ENCODE measurements around the gene IL10. TPM values are rescaled to one million over a fixed set of nuclear protein-coding genes. Genes with fewer than 3 reads are reported as not detected.

The IL10 gene
- polyA plus RNA-seq, 3 donors: 4.1 to 68.1 (median 7.8) TPM

DNA sequence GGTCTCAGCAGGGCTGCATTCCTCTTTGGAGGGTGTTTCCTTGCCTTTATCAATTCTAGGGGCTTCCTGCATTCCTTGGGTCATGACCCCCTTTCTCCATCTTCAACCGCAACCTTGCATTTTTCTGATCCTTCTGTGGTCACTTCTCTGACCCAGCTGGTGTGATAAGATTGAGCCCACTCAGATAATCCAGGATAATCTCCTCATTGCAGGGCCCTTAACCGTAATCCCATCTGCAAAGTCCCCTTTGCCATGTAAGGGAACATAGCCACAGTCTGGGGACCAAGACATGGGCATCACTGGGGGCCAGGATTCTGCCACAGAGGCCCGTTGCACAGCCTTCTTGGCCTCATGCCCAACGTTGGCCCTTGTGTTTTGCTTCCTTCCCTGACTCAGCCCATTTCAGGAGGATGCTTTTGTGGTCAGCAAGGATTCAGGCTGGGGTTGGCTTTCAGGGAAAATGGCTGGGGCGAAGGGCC lies 36.7 kb downstream of the IL10 start:
- intact Hi-C loops (cut with micrococcal nuclease): loop anchor here (2.0 to 10.0 kb wide), 6 partner anchors 37 to 229 kb away; partner anchors contain the start of genes IL10 (in 1 of the 2) and IL19 (in 1 of the 2)
- no peak overlapping the region for H3K4me3 Mint-ChIP-seq
- no peaks in the 10 kb centered on the region for H3K27me3 ChIP-seq (ENCODE audit: control insufficient read depth in 2 of 2, insufficient read depth in 2 of 2, low read length in 2 of 2)

DNA sequence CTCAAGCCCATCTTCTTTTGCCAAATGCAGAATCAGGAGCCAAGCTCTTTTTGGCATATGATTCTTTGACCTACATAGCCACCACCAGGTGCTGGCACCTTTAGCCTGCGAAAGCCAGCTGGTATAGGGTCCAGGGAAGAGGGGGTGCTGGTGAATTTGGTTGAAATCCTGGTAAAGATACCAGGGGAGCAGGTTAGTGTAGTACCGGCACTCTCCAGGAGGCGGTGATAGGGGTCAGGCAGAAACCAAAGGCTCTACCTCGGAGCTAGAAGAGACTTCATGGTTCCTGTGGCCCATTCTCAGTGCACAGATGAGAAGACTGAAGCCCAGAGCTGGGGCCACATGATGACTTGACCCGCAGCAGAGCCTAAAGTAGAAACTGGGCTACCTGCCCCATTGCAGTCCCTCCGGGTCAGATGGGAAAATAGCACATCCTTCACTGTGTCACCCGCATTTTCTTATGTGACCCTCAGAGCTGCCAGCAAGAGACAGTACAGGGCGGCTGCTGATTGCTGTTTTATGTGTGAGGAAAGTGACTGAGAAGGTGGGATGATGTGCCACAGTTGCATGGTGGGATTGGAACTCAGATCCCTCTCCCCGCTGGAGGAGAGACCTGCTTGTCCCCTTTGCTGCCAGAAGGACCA lies 37.7 kb downstream of the IL10 start:
- H3K27ac ChIP-seq (ENCODE audit: low read depth in 1 of 2, low read length in 2 of 2): peak overlapping the region in 1 of 2 donors; percentile 49
- TF ChIP-seq, protein P1, sequence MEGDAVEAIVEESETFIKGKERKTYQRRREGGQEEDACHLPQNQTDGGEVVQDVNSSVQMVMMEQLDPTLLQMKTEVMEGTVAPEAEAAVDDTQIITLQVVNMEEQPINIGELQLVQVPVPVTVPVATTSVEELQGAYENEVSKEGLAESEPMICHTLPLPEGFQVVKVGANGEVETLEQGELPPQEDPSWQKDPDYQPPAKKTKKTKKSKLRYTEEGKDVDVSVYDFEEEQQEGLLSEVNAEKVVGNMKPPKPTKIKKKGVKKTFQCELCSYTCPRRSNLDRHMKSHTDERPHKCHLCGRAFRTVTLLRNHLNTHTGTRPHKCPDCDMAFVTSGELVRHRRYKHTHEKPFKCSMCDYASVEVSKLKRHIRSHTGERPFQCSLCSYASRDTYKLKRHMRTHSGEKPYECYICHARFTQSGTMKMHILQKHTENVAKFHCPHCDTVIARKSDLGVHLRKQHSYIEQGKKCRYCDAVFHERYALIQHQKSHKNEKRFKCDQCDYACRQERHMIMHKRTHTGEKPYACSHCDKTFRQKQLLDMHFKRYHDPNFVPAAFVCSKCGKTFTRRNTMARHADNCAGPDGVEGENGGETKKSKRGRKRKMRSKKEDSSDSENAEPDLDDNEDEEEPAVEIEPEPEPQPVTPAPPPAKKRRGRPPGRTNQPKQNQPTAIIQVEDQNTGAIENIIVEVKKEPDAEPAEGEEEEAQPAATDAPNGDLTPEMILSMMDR (IDR thresholded peaks at IDR 0.05): peak; percentile 92
- peaks cover 58% of the 10 kb centered on the region for H4K20me1 ChIP-seq (ENCODE audit: insufficient read depth, low read length)

More for the DNA sequence above, 36.7 kb downstream of the IL10 start:
- Histone ChIP-seq H3K27ac (ENCODE audit: low read depth in 1 of 2, low read length in 2 of 2) (peak overlapping the region in 1 of 2 donors; percentile 49), H3K79me2 (ENCODE audit: insufficient read depth, low read length) (no peaks in the 10 kb centered on the region), H3K4me1 (ENCODE audit: control insufficient read depth in 1 of 2, insufficient read depth in 2 of 2, low read length in 2 of 2) (peaks cover 42 to 52% of the 10 kb centered on the region in 2 donors), H3K36me3 (replicated peaks in 1 of 2; ENCODE audit: control insufficient read depth in 1 of 2, insufficient read depth in 2 of 2, low read length in 2 of 2) (peaks cover 27 to 36% of the 10 kb centered on the region in 2 donors), H3K4me3 (replicated peaks in 1 of 3; ENCODE audit: low read depth in 2 of 3, low read length in 3 of 3) (no peak overlapping the region), H3K9me3 (replicated peaks in 1 of 2; ENCODE audit: control insufficient read depth in 1 of 2, insufficient read depth in 1 of 2, low read length in 2 of 2) (no peaks in the 10 kb centered on the region), H2AFZ (ENCODE audit: insufficient read depth, low read depth, low read length, poor library complexity, severe bottlenecking) (no peak overlapping the region), H3K9ac (ENCODE audit: insufficient read depth, low read length, poor library complexity, severe bottlenecking) (no peak overlapping the region), H3K4me2 (replicated peaks; ENCODE audit: extremely low read depth, low read length, poor library complexity, severe bottlenecking) (peak overlapping the region; percentile 20), H4K20me1 (ENCODE audit: insufficient read depth, low read length) (peaks cover 51% of the 10 kb centered on the region)
- WGBS (ENCODE audit: insufficient coverage): 52% methylated on average over 4 of the region's 5 CpGs
- H3K4me1 Mint-ChIP-seq: peaks cover 56% of the 10 kb centered on the region
- DNase-seq: peak in 2 of 3 donors; percentile 25 to 30
- peaks cover 52 to 53% of the 10 kb centered on the region in 2 donors for H3K36me3 Mint-ChIP-seq
- H3K9me3 Mint-ChIP-seq: peaks cover 0 to 2% (median 0%) of the 10 kb centered on the region in 7 donors
- H3K27me3 Mint-ChIP-seq (ENCODE audit: low read depth in 3 of 3): peaks cover 0 to 2% (median 1%) of the 10 kb centered on the region in 3 donors
- TF ChIP-seq, protein P1 (IDR thresholded peaks at IDR 0.05): no peak
- H3K27ac Mint-ChIP-seq: peak overlapping the region in 4 of 7 donors; percentile 19 to 62 (median 37)

More for the DNA sequence above, 37.7 kb downstream of the IL10 start:
- Mint-ChIP-seq H3K9me3 (peaks cover 0 to 2% (median 0%) of the 10 kb centered on the region in 7 donors), H3K27me3 (ENCODE audit: low read depth in 3 of 3) (peaks cover 0 to 1% (median 0%) of the 10 kb centered on the region in 3 donors), H3K4me1 (peaks cover 55% of the 10 kb centered on the region), H3K4me3 (no peak overlapping the region), H3K27ac (peak overlapping the region; percentile 14 to 81 (median 31)), H3K36me3 (peaks cover 61 to 62% of the 10 kb centered on the region in 2 donors)
- Histone ChIP-seq H3K4me2 (replicated peaks; ENCODE audit: extremely low read depth, low read length, poor library complexity, severe bottlenecking) (no peak overlapping the region), H3K9me3 (replicated peaks in 1 of 2; ENCODE audit: control insufficient read depth in 1 of 2, insufficient read depth in 1 of 2, low read length in 2 of 2) (no peaks in the 10 kb centered on the region), H3K36me3 (replicated peaks in 1 of 2; ENCODE audit: control insufficient read depth in 1 of 2, insufficient read depth in 2 of 2, low read length in 2 of 2) (peaks cover 37 to 45% of the 10 kb centered on the region in 2 donors), H3K9ac (ENCODE audit: insufficient read depth, low read length, poor library complexity, severe bottlenecking) (no peak overlapping the region), H2AFZ (ENCODE audit: insufficient read depth, low read depth, low read length, poor library complexity, severe bottlenecking) (no peak overlapping the region), H3K4me3 (replicated peaks in 1 of 3; ENCODE audit: low read depth in 2 of 3, low read length in 3 of 3) (peak overlapping the region in 1 of 3 experiments; percentile 18), H3K4me1 (ENCODE audit: control insufficient read depth in 1 of 2, insufficient read depth in 2 of 2, low read length in 2 of 2) (peaks cover 38 to 47% of the 10 kb centered on the region in 2 donors), H3K27me3 (ENCODE audit: control insufficient read depth in 2 of 2, insufficient read depth in 2 of 2, low read length in 2 of 2) (no peaks in the 10 kb centered on the region), H3K79me2 (ENCODE audit: insufficient read depth, low read length) (peaks cover 6% of the 10 kb centered on the region)
- intact Hi-C loops (cut with micrococcal nuclease): loop anchor here (2.0 to 10.0 kb wide), 7 partner anchors 33 to 230 kb away; partner anchors contain the start of genes IL10 (in 1 of the 2) and IL19 (in 1 of the 2)
- DNase-seq: peak; percentile 45 to 59 (median 55)
- WGBS (ENCODE audit: insufficient coverage): 65% methylated on average over 7 of the region's 9 CpGs
